IMR-90 (cell line): ENCODE results near the gene UBR7. TPM values are rescaled to one million over a fixed set of nuclear protein-coding genes. Genes with fewer than 3 reads are reported as not detected.

Source experiments
- ATAC-seq: fragments of 200-7000 bp; cut with Tn5 transposase; 2 replicates; pipeline ENCODE4 v1.9.1; 2020; ENCODE audit warnings: low read depth, mild to moderate bottlenecking, moderate library complexity
- BruUV-seq: library from RNA; stranded (reverse); fragments of 400-500 nt; replicated peaks from 2 replicates; lab custom pipeline; 2021; lab: Mats Ljungman, UMichigan
- CTCF ChIA-PET: fragments of 300-600 bp; formaldehyde crosslinking; extraction: SDS; loops from one replicate; lab custom pipeline; 2021; ENCODE audit warnings: antibody characterized with exemption; lab: Yijun Ruan, JAX
- POLR2A ChIA-PET: fragments of 300-600 bp; sonication (Branson Sonifier 250); formaldehyde crosslinking; loops from one replicate; lab custom pipeline; 2022; ENCODE audit warnings: antibody characterized with exemption; ENCODE audit not compliant: unreplicated experiment; lab: Charles Lee
- DNase-seq: peaks from one replicate; pipeline ENCODE4 v3.0.0; 2013
- H2AFZ ChIP-seq: replicated peaks from 2 replicates; pipeline ENCODE3; 2013; ENCODE audit warnings: low read length, mild to moderate bottlenecking; ENCODE audit not compliant: poor library complexity
- H2AK5ac ChIP-seq: 2 replicates; pipeline ENCODE4 v1.6.1; 2013; ENCODE audit warnings: low read depth, low read length, inconsistent platforms
- H2AK9ac ChIP-seq: replicated peaks from 2 replicates; pipeline ENCODE3; 2013; ENCODE audit warnings: mild to moderate bottlenecking, low read depth, low read length, moderate library complexity; ENCODE audit not compliant: poor library complexity
- H2BK120ac ChIP-seq: 2 replicates; pipeline ENCODE4 v1.6.1; 2013; ENCODE audit warnings: low read depth, low read length, inconsistent platforms
- H2BK15ac ChIP-seq: 3 replicates; pipeline ENCODE4 v1.6.1; 2013; ENCODE audit warnings: low read depth, low read length, inconsistent platforms
- H2BK20ac ChIP-seq: 2 replicates; pipeline ENCODE4 v1.6.1; 2013; ENCODE audit warnings: low read depth, mild to moderate bottlenecking, inconsistent platforms, low read length, moderate library complexity
- H2BK5ac ChIP-seq: 2 replicates; pipeline ENCODE4 v1.6.1; 2013; ENCODE audit warnings: mild to moderate bottlenecking, low read depth, low read length, inconsistent platforms; ENCODE audit not compliant: poor library complexity, severe bottlenecking
- H3K14ac ChIP-seq: replicated peaks from 2 replicates; pipeline ENCODE4 v1.6.1; 2013; ENCODE audit warnings: low read depth, low read length, inconsistent platforms
- H3K18ac ChIP-seq: 2 replicates; pipeline ENCODE4 v1.6.1; 2013; ENCODE audit warnings: low read depth, low read length, control low read depth
- H3K23ac ChIP-seq: 2 replicates; pipeline ENCODE4 v1.6.1; 2013; ENCODE audit warnings: low read depth, low read length, inconsistent platforms
- H3K27ac ChIP-seq: 2 replicates; pipeline ENCODE4 v1.5.1; 2013; ENCODE audit warnings: mild to moderate bottlenecking, control low read depth, low read length; ENCODE audit not compliant: insufficient read depth
- H3K27me3 ChIP-seq: 2 replicates; pipeline ENCODE4 v1.6.1; 2013; ENCODE audit warnings: low read length; ENCODE audit not compliant: control insufficient read depth, insufficient read depth
- H3K36me3 ChIP-seq: 2 replicates; pipeline ENCODE4 v1.6.1; 2013; ENCODE audit warnings: low read length, mixed read lengths; ENCODE audit not compliant: control insufficient read depth, insufficient read depth
- H3K4ac ChIP-seq: 2 replicates; pipeline ENCODE4 v1.6.1; 2013; ENCODE audit warnings: low read depth, low read length, inconsistent platforms
- H3K4me1 ChIP-seq: 2 replicates; pipeline ENCODE4 v1.6.1; 2013; ENCODE audit warnings: low read length, mixed read lengths; ENCODE audit not compliant: control insufficient read depth, insufficient read depth
- H3K4me2 ChIP-seq: 2 replicates; pipeline ENCODE4 v1.6.1; 2013; ENCODE audit warnings: low read depth, mild to moderate bottlenecking, control low read depth, low read length, moderate library complexity
- H3K4me3 ChIP-seq: 2 replicates; pipeline ENCODE4 v1.5.1; 2013; ENCODE audit warnings: low read depth, mild to moderate bottlenecking, control low read depth, low read length, moderate library complexity; ENCODE audit not compliant: insufficient read depth
- H3K56ac ChIP-seq: 2 replicates; pipeline ENCODE4 v1.6.1; 2013; ENCODE audit warnings: low read length, inconsistent platforms; ENCODE audit not compliant: insufficient read depth; ENCODE audit errors: extremely low read depth
- H3K79me1 ChIP-seq, 2 experiments: 2 replicates each; pipeline ENCODE4 v1.6.1; 2013; ENCODE audit warnings: low read length in 2 of 2, inconsistent platforms in 1 of 2, low read depth in 1 of 2
- H3K9ac ChIP-seq: 2 replicates; pipeline ENCODE4 v1.6.1; 2013; ENCODE audit warnings: low read depth, low read length, control low read depth
- H3K9me1 ChIP-seq: 2 replicates; pipeline ENCODE4 v1.6.1; 2013; ENCODE audit warnings: low read length, inconsistent platforms; ENCODE audit not compliant: insufficient read depth
- H3K9me3 ChIP-seq: 2 replicates; pipeline ENCODE4 v1.6.1; 2013; ENCODE audit warnings: low read length; ENCODE audit not compliant: control insufficient read depth, insufficient read depth
- H4K20me1 ChIP-seq: 2 replicates; pipeline ENCODE4 v1.6.1; 2013; ENCODE audit warnings: low read length, inconsistent platforms; ENCODE audit not compliant: insufficient read depth
- H4K5ac ChIP-seq: 2 replicates; pipeline ENCODE4 v1.6.1; 2013; ENCODE audit warnings: mild to moderate bottlenecking, low read depth, low read length, control low read depth
- H4K8ac ChIP-seq, 2 experiments: 2 replicates each; pipeline ENCODE4 v1.6.1; 2013; ENCODE audit warnings: low read depth in 2 of 2, low read length in 2 of 2, control low read depth in 1 of 2, inconsistent platforms in 1 of 2
- H4K91ac ChIP-seq: 2 replicates; pipeline ENCODE4 v1.6.1; 2013; ENCODE audit warnings: low read depth, low read length, inconsistent platforms; ENCODE audit not compliant: insufficient read depth
- FOS ChIP-seq: fragments of 150-350 bp; IDR thresholded peaks from 2 replicates; pipeline ENCODE4 v1.6.1; 2016; ENCODE audit warnings: low read depth, low read length
- WGBS, 2 experiments: methylation state at CpG; one replicate each; pipeline versions ENCODE4 v1.1.5 to v1.1.7; 2013; ENCODE audit warnings: missing lambda C conversion rate in 2 of 2; ENCODE audit not compliant: insufficient read length in 1 of 2; ENCODE audit errors: extremely low coverage in 2 of 2; 5-methylcytosine and 5-hydroxymethylcytosine counted together
- dilution Hi-C: fragments of 300-500 bp; cut with HindIII; formaldehyde crosslinking; loops from one replicate; pipeline ENCODE4 v1.14.3; 2018; ENCODE audit warnings: low sequenced_read_pairs; ENCODE audit not compliant: unreplicated experiment
- in situ Hi-C: fragments of 300-500 bp; cut with MboI; formaldehyde crosslinking; loops from 3 replicates; pipeline ENCODE4 v1.14.3; 2019; ENCODE audit warnings: low sequenced_read_pairs, inconsistent platforms, mixed read lengths
- intact Hi-C: fragments of 100-400 bp; cut with micrococcal nuclease; formaldehyde crosslinking; loops from 2 replicates; pipeline ENCODE4 v1.10.0; 2022
- polyA plus RNA-seq, 3 experiments: library from polyadenylated mRNA; depleted of rRNA; stranded (reverse); fragments of >200 nt; gene quantifications; 2 replicates each; pipeline ENCODE4 v1.2.3, GENCODE V29; 2012; ENCODE audit warnings: low replicate concordance in 1 of 3
- total RNA-seq: library from RNA; depleted of rRNA; stranded (reverse); fragments of >200 nt; gene quantifications from 2 replicates; pipeline ENCODE4 v1.2.3, GENCODE V29; 2012

Gene UBR7
- total and polyA plus RNA-seq, 2 of the 4 experiments (the other 2 are of a cell fraction): 24.2 to 29.4 TPM

- H2AK9ac ChIP-seq: no peak overlapping the region
- BruUV-seq: no TSS peak
- no CpG with 5 or more reads among the region's 1 CpG for WGBS, 2 experiments
- dilution Hi-C loops: no loop called here
- ChIA-PET CTCF (no interaction called here), POLR2A (no interaction called here)
- no peaks in the 10 kb centered on the region for H3K27me3 ChIP-seq
- intact Hi-C loops: no loop called here
- no peak overlapping the region for H3K23ac ChIP-seq
- H2BK5ac ChIP-seq: no peak overlapping the region
- H3K9ac ChIP-seq: no peak overlapping the region
- ATAC-seq (no peak), DNase-seq (no peak)
- H2BK120ac ChIP-seq: no peak overlapping the region
- H4K20me1 ChIP-seq: no peaks in the 10 kb centered on the region; the same call in 1 of the 2 replicates
- peaks cover 3% of the 10 kb centered on the region for H3K9me1 ChIP-seq
- peaks cover 36 to 69% of the 10 kb centered on the region in 2 experiments for H3K79me1 ChIP-seq
- H4K5ac ChIP-seq: no peak overlapping the region
- in situ Hi-C loops: no loop called here
- no peak overlapping the region for H3K4me2 ChIP-seq
- H3K18ac ChIP-seq: no peak overlapping the region
- H3K56ac ChIP-seq: no peak overlapping the region
- H3K4me3 ChIP-seq: no peak overlapping the region
- H3K4ac ChIP-seq: no peak overlapping the region
- no peak overlapping the region for H3K27ac ChIP-seq
- H3K9me3 ChIP-seq: no peaks in the 10 kb centered on the region
- no peak overlapping the region for H2AFZ ChIP-seq
- H2AK5ac ChIP-seq: no peak overlapping the region
- no peak overlapping the region for H2BK20ac ChIP-seq
- H3K14ac ChIP-seq: no peak overlapping the region
- H4K8ac ChIP-seq: no peak overlapping the region
- TF ChIP-seq FOS: no peak
- peaks cover 9% of the 10 kb centered on the region for H3K4me1 ChIP-seq
- H2BK15ac ChIP-seq: no peak overlapping the region
- H3K36me3 ChIP-seq: peaks cover 2% of the 10 kb centered on the region
- H4K91ac ChIP-seq: no peak overlapping the region
Measured at GRCh38 chr14:93268406-93268805, 61.4 kb downstream of the UBR7 start.
